Cardiac fibroblast (primary cell): ENCODE results near the gene CNR2.
A peak's percentile ranks its signal among the peaks of the same experiment; 100 is the strongest.

Experiments used
- DNase-seq, 2 donors: peaks; one replicate each; pipeline versions ENCODE4 v3.0.0 to v3.0.0-alpha.2; 2010; ENCODE audit warnings: low read depth in 2 of 2
- H3K4me3 ChIP-seq, 2 donors: replicated peaks in 1 of 2; 1 replicate in 1 of 2; 2 replicates in 1 of 2; pipeline ENCODE4 v1.5.1; 2011; ENCODE audit warnings: low read depth in 2 of 2, low read length in 2 of 2, mild to moderate bottlenecking in 2 of 2, moderate library complexity in 1 of 2
- CTCF ChIP-seq: IDR thresholded peaks from one replicate; pipeline ENCODE4 v1.5.1; 2011; ENCODE audit warnings: low read depth, mild to moderate bottlenecking, low read length, inconsistent platforms

CNR2 gene

GRCh38 chr1:23869051-23869450 is 44.1 kb downstream of the CNR2 start:
- TF ChIP-seq CTCF: peak; percentile 0
- peak overlapping the region in 1 of 2 donors; percentile 68 for H3K4me3 ChIP-seq
- DNase-seq: peak in 1 of 2 donors; percentile 3

- TF ChIP-seq CTCF: no peak
Observed at GRCh38 chr1:23868557-23869016, 44.6 kb downstream of the CNR2 start.

GRCh38 chr1:23867895-23868556 is 45.1 kb downstream of the CNR2 start, which contains the start of gene FUCA1:
Gene FUCA1, minus strand, starts transcription at chr1:23868290. Its CDS starts 4 bp downstream, at chr1:23868286.
- TF ChIP-seq CTCF: peak; percentile 98
- DNase-seq: peak; percentile 86 to 89

More at GRCh38 chr1:23868557-23869016, 44.6 kb downstream of the CNR2 start:
- peak overlapping the region; percentile 59 to 68 for H3K4me3 ChIP-seq
- no peak for DNase-seq

GRCh38 chr1:23867542-23867894 is 45.6 kb downstream of the CNR2 start:
- DNase-seq: no peak
- peak overlapping the region; percentile 59 to 68 for H3K4me3 ChIP-seq
- no peak for TF ChIP-seq CTCF

More at GRCh38 chr1:23867895-23868556, 45.1 kb downstream of the CNR2 start, which contains the start of gene FUCA1:
- peak within 1 kb of the TSS; percentile 59 to 68 for H3K4me3 ChIP-seq

GRCh38 chr1:23865543-23865930 is 47.6 kb downstream of the CNR2 start:
- peak; percentile 49 to 52 for DNase-seq
- H3K4me3 ChIP-seq: no peak overlapping the region
- no peak for TF ChIP-seq CTCF

- H3K4me3 ChIP-seq: no peak overlapping the region
- TF ChIP-seq CTCF: no peak
- DNase-seq: no peak
Observed at GRCh38 chr1:23864801-23865542, 48.2 kb downstream of the CNR2 start.
